Islet precursor cell (in vitro differentiated cells): Measurements from ENCODE around the gene CLMN.
"Not testable (repeated sequence)": the region's sequence is repeated elsewhere in the genome, so short reads cannot be mapped to it uniquely, and the experiment has no call there.

Experiments used
- DNase-seq: peaks from one replicate; pipeline ENCODE4 v3.0.0-alpha.2; 2018

The CLMN gene

GRCh38 chr14:95156161-95157047 lies 163.3 kb downstream of the CLMN start:
- peak; percentile 58 for DNase-seq

DNA sequence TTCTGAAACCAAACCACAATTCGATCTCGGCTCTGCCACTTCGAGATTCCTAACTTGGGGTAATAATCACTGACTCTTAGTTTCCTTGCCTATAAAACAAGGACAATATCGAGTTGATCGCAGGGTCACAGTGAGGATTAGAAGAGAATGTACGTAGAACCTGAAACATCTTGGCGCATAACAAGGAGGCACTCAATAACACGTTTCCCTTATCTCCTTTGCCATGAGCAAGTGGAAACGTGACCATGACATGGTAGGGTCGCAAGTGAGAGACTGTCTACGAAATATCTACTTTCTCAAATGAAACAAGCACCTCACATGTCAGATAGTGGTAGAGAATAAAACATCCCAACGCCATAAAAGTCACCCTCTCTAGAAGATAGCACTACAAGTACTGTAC lies 164.7 kb downstream of the CLMN start:
- DNase-seq, result no peak

DNA sequence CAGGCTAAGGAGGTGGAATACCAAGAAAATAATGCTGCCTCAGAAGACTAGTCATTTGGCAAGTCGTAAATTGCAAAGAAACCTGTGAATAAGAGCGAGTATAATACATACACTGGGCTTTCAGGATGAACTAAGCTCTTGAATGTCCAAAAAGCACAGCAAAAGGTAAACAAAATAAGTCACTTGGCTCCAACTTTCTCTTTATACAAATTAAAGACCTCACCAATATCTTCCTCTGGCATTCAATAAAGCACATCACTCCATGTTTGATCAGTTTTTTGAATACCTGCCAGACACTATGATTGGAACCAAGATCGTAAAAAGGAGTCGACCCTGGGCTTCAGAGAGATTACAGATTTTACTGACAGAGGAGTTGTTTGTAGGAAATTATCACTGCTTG lies 165.8 kb downstream of the CLMN start:
- DNase-seq, result no peak

GRCh38 chr14:95151561-95151960 lies 168.1 kb downstream of the CLMN start:
- no peak for DNase-seq

DNA sequence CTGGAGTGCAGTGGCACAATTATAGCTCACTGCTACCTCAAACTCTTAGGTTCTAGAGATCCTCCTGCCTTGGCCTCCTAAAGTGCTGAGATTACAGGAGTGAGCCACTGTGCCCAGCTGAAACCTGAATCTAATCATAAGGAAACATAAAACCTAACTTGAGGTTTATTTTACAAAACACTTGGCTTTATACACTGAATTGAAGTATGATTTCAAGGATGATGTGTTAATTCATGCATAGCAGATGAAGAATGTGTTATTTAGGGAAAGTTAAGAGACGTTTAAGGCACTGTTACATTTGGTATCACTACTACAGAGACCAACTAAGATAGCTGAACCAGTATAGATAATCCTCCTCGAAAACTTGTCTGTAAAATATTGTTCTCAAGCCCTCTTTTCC lies 168.8 kb downstream of the CLMN start:
- no peak for DNase-seq

DNA sequence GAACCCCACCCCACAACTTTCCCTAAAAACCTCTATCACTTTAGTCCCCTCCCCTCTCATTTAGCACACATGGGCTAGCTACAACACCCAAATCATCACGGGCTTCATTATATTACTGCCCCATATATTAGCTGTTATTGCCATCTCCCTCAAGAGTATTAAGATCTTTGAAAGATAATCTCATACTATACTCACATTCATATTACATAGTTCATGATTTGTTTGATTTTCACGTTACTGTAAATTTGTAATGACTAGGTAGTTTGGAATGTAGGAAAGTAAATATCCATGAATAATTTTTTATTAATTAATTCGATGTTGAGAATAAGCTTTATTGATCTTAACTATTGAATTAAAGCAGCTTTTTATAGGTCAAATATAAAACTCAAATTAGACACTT lies 170.3 kb downstream of the CLMN start:
- DNase-seq, result no peak

DNA sequence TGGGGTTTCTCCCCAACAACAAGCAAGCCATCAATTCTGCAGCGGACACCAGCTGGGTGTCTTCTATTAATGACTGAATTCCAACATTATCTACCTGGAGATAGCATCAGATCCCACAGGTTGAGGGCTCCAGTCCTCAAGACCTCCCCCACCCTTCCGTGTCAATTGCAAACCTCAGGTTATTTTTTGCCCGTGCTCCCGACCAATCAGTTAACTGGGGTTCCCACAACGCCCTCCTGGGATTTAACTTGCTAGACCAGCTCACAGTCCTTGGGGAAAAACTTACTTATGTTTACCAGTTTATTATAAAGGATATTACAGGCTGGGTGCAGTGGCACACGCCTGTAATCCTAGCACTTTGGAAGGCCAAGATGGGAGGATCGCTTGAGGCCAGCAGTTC lies 172.1 kb downstream of the CLMN start:
- DNase-seq, result no peak

DNA sequence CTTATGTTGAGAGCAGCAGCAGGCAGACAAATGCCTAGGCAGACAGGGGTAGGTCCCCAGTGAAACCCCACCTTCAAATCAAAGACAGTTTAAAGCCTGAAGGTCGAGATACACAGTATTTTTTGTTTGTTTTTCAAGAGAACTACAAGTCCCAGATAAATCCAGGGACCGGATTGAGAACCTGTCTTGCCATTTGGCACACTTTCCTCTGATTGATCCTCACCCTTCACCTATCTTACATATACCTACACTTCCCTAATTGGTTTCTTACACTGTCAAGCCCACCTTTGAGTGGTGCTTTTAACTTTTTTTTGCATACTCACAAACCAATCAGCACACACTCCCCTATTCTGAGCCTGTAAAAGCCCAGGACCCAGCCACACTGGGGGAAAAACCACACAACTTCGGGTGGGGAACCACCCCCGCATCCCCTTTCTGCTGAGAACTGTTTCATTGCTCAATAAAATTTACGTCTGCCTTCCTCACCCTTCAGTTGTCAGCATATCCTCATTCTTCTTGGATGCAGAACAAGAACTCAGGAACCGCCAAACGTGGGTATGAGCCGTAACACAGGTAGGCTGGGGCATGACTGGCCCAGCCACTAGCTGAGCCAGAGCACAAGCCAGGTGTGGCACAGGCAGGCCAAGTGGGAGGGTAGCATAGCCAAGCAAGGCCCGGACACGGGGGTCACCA lies 173.5 kb downstream of the CLMN start:
- no peak for DNase-seq

- DNase-seq, result no peak
Measured at GRCh38 chr14:95144849-95145248, 174.9 kb downstream of the CLMN start.

- no peak for DNase-seq
Measured at GRCh38 chr14:95143808-95144620, 175.7 kb downstream of the CLMN start.

- no peak for DNase-seq
Measured at GRCh38 chr14:95142208-95142607, 177.5 kb downstream of the CLMN start.

DNA sequence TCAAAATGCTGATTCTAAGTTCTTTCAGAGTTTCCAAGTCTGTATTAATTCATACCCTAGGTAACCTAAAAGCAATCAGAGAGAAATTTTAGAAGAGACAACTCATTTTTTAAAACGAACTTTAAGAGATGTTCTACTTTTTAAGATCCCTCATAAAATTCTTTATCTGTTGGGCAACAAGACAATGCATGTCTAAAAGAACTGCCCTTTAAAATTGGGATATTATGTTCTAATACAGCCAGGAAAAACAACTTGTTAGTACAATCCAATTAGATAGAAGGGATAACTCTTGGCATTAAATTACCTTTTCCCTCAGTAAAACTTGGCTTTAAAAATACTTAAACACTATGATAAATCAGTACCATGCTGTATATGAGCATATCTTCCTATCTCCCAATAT lies 178.0 kb downstream of the CLMN start:
- no peak for DNase-seq

DNA sequence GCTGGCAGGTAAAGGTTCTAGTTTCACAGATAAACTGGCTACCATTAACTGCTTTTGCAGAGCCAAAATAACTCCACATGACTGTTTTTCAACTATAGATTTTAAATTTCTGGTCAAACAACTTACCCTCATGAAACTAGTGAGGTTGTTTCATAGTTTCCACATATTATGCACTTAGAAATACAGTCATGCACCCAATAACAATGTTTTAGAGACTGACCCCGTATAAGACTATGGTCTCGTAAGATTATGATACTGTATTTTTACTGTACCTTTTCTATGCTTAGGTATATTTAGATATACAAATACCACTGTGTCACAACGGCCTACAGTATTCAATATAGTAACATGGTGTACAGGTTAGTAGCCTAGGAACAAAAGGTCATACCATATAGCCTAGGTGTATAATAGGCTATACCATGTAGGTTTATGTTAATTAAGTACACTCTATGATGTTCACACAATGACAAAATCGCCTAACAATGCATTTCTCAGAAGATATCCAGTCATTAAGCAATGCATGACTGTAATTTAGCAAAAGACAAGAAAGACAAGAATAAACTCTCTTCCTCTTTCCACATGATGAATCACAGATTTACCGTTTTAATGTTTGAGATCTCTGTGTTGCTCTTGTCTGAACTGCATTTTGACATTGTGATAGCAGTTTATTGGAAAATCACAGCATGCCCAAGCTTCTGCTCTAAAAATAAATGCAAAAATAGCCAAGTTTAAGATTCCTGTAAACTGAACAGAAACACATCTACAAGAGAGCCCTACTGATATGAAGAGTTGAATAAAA lies 179.4 kb downstream of the CLMN start:
- DNase-seq, result no peak

DNA sequence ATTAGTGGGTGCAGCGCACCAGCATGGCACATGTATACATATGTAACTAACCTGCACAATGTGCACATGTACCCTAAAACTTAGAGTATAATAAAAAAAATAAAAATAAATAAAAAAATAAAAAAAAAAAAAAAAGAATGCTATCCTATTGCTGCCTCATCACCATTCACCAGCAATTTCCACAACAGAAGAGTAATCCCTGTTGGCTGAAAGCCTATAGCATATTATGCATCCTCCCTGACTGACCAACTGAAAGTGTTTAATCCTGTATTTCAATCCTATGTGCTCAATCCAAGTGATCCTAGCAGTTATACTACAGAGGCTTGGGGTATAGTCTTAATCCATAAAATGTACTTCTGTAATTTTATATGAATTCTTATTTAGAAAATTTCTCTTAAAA lies 180.8 kb downstream of the CLMN start:
- no peak for DNase-seq

- not testable (repeated sequence) for DNase-seq
Measured at GRCh38 chr14:95138455-95138854, 181.3 kb downstream of the CLMN start.

GRCh38 chr14:95137804-95138167 lies 181.9 kb downstream of the CLMN start:
- DNase-seq, result no peak

DNA sequence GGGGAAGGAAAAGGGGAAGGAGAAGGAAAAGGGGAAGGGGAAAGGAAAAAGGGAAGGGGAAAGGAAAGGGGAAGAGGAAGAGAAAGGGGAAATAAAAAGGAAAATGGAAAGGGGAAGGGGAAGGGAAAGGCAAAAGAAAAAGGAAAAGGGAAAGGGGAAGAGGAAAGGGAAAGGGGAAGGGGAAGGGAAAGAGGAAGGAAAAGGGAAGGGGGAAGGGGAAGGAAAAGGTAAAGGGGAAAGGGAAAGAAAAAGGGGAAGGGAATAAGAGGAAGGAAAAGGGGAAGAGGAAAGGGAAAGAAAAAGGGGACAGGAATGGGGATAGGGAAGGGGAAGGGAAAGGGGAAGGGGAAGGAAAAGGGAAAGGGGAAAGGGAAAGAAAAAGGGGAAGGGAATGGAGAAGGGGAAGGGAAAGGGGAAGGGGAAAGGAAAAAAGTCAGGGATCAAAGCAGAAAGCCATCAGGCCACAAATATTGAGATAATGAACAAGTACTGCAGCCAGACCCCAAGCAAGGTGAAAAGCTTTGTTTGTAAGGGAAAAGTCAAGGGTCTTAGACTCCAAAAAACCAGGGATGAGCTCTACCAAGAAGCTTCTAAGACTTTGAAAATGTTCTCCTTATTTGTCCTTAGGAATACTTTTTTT lies 182.4 kb downstream of the CLMN start:
- no peak for DNase-seq

DNA sequence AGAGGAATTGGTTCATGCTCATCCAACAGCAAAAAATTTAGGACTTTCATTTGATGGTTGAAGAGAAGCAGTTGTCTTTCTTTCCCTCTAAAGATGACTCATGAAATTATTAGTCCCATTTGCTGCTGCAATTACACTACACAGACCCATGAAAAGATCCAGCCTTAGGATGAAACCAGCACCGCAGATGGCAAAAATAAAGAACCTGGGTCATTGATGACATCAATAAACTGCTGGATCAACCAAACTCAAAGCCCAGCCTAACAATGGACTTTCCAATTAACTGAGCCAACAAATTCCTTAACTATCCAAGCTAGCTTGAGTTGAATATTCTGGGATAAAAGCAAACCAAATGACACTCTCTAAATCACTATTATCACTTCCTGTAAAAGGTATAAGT lies 183.1 kb downstream of the CLMN start:
- DNase-seq, result no peak

GRCh38 chr14:95134304-95134933 lies 185.3 kb downstream of the CLMN start:
- DNase-seq, result no peak

DNA sequence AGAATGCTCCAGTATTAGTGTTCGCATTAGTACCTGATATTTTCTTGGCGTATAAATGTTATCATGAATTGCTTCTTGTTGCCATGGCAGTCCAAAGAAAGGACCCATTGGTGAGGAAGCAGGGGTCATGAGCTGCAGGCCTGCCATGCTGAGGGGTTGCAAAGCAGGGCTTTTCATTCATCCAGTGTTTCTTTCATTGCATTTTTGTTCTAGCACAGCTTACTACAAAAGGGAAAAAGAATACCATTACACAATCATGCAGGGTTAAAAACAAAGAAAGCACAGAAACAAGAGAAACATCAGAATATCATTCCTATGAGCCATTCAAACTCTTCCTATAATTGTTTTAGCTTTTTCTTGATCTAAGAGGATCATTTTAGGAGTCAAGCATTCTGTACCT lies 186.4 kb downstream of the CLMN start:
- DNase-seq, result no peak

DNA sequence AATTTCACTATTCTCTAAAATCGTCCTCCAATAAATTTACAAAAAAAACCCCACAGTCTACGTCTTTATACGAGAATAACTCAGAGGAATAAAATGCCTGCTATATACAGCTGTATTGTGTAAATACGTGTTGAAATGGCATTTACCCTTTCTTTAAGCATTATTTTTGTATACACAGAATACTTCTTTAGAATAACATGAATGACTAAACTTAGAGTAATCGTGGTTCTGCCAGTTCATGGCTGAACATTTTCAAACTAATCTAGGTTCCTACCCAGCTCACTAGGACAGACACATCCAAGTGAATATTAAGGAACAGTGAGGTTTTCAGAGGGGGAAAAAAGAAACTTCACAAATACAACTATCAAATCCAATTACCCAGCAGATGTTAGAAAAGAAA lies 186.9 kb downstream of the CLMN start:
- no peak for DNase-seq
